BJ (cell line): ENCODE data around the gene GAMT. TPM values are rescaled to one million over a fixed set of nuclear protein-coding genes. Genes with fewer than 3 reads are reported as not detected.
A peak's percentile ranks its signal among the peaks of the same experiment; 100 is the strongest.

Experiments
- CTCF ChIA-PET: fragments of 350-600 bp; formaldehyde crosslinking; extraction: SDS; loops from one replicate; lab custom pipeline; 2021; ENCODE audit warnings: antibody characterized with exemption, inconsistent platforms; lab: Yijun Ruan, JAX
- POLR2A ChIA-PET: fragments of 300-600 bp; sonication (Branson Sonifier 250); formaldehyde crosslinking; extraction: SDS; loops from one replicate; lab custom pipeline; 2021; ENCODE audit warnings: antibody characterized with exemption; lab: Charles Lee
- DNase-seq: peaks from one replicate; pipeline ENCODE4 v3.0.0-alpha.2; 2011; ENCODE audit warnings: low read depth
- H3K27me3 ChIP-seq: 2 replicates; pipeline ENCODE4 v1.6.0; 2011; ENCODE audit warnings: low read length; ENCODE audit not compliant: control insufficient read depth, insufficient read depth
- H3K36me3 ChIP-seq: 2 replicates; pipeline ENCODE4 v1.5.1; 2011; ENCODE audit warnings: low read length; ENCODE audit not compliant: control insufficient read depth, insufficient read depth
- H3K4me3 ChIP-seq: 2 replicates; pipeline ENCODE4 v1.5.1; 2011; ENCODE audit warnings: low read depth, mild to moderate bottlenecking, control low read depth, low read length
- CTCF ChIP-seq: IDR thresholded peaks from 2 replicates; pipeline ENCODE4 v1.5.1; 2011; ENCODE audit warnings: low read depth, mild to moderate bottlenecking, control low read depth, inconsistent platforms, low read length, moderate library complexity; ENCODE audit not compliant: insufficient read depth
- polyA plus RNA-seq: library from polyadenylated mRNA; depleted of rRNA; stranded (reverse); fragments of >200 nt; gene quantifications from 2 replicates; pipeline ENCODE4 v1.2.3, GENCODE V29; 2011

GAMT gene
- polyA plus RNA-seq, 1 experiment = 43.7 TPM

- no peak for DNase-seq
- no peaks in the 10 kb centered on the region for H3K27me3 ChIP-seq
- peaks cover 8% of the 10 kb centered on the region for H3K36me3 ChIP-seq
- ChIA-PET POLR2A (no interaction called here), CTCF (interaction anchor here (0.6 to 0.8 kb wide), 2 partner anchors 15 to 37 kb away, joined by 3 read pairs; no protein-coding TSS in a partner anchor)
- TF ChIP-seq CTCF = no peak
- H3K4me3 ChIP-seq = peak overlapping the region; percentile 92
Observed at GRCh38 chr19:1408300-1409203, 7.2 kb upstream of the GAMT start.

GRCh38 chr19:1407528-1408299 lies 6.4 kb upstream of the GAMT start, which contains the start of gene DAZAP1:
Gene DAZAP1, plus strand, starts transcription at chr19:1407586. Its CDS starts 188 bp downstream, at chr19:1407774.
- no peak for TF ChIP-seq CTCF
- ChIA-PET CTCF (interaction anchor here (0.6 kb wide), 1 partner anchor 38 kb away, joined by 3 read pairs; no protein-coding TSS in a partner anchor), POLR2A (no interaction called here)
- peak within 1 kb of the TSS; percentile 92 for H3K4me3 ChIP-seq
- H3K27me3 ChIP-seq = no peaks in the 10 kb centered on the region
- H3K36me3 ChIP-seq = peaks cover 3% of the 10 kb centered on the region
- no peak for DNase-seq

DNA sequence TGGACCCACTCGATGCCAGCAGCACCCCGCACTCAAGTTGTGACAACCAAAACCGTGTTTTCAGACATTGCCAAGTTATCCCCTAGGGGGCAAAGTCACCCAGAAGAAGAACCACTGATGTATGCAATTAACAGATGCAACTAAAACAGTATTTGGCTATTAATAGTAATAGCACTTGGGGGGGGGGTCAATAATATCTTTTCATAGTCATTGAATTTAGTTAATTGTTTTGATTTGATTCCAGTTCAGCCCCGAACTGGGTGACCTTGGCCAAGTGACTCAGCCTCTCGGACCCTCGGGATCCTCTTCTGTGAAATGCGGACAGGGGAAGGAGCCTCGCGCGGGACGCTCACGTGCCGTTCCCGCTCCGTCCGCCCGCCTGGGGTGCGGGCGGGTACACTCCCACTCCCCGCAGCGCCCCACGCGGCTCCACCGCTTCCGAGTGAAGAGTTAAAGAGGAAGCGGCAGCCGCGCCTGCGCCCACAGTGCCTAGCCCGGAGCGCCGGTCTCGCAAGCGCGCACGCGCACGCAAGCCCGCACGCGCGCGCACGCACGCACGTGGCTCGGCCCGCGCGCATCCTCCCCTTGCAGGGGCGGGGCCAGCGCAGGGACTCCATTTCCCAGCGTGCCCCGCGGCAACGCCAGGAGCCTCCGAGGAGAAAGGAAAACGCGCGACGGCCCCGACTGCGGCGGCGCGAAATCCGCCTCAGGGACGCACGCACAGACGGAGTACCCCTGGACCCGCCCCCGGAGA lies 5.6 kb upstream of the GAMT start:
- Histone ChIP-seq H3K27me3 (no peaks in the 10 kb centered on the region), H3K36me3 (peaks cover 3% of the 10 kb centered on the region), H3K4me3 (peak overlapping the region; percentile 66)
- CTCF ChIA-PET = interaction anchor here (2.1 kb wide), 1 partner anchor 92 kb away, joined by 4 read pairs; no protein-coding TSS in a partner anchor
- DNase-seq = peak; percentile 85
- peak; percentile 64 for TF ChIP-seq CTCF
- POLR2A ChIA-PET = no interaction called here

DNA sequence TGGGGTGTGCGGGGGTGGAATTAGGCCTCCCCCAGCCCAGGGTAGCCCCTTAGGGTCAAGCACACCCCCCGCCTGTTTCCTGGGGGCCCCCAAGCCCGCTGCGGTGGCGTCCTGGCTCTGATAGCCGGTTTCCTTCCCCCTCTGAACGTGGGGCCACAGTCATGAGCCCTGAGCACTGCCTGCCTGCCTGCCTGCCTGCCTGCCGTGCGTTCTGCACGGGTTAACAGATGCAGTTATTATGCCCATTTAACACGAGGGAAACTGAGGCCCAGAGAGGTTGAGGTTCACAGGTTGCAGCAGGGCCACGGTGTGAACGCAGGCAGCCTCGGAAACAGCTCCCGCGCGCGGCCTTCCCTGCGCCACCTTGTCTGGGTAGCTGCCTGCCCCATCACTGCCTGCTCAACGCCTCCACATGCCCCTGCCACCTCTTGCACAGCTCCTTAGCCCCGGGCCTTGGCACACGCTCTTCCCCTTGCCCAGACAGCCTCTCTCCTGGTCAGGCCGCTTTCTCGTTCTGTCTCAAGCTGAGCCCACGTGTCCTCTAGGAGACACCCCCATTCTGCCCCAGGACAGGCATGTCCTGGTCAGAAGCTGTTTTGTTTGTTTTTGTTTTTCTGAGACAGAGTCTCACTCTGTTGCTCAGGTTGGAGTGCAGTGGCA lies 1.2 kb upstream of the GAMT start:
- CTCF ChIA-PET = interaction anchor here (0.6 to 1.8 kb wide), 8 partner anchors 42 to 158 kb away, joined by 3 to 5 read pairs (median 3); no protein-coding TSS in a partner anchor
- Histone ChIP-seq H3K27me3 (no peaks in the 10 kb centered on the region), H3K36me3 (no peaks in the 10 kb centered on the region), H3K4me3 (no peak overlapping the region)
- DNase-seq = no peak
- no peak for TF ChIP-seq CTCF
- POLR2A ChIA-PET = no interaction called here
